GM18517 (cell line): ENCODE data around the gene AMPD2.

Experiments
- ATAC-seq: cut with Tn5 transposase; IDR thresholded peaks from one replicate; pipeline ENCODE4 v1.9.1; 2021; ENCODE audit warnings: mild to moderate bottlenecking, moderate library complexity; ENCODE audit not compliant: unreplicated experiment

The AMPD2 gene

DNA sequence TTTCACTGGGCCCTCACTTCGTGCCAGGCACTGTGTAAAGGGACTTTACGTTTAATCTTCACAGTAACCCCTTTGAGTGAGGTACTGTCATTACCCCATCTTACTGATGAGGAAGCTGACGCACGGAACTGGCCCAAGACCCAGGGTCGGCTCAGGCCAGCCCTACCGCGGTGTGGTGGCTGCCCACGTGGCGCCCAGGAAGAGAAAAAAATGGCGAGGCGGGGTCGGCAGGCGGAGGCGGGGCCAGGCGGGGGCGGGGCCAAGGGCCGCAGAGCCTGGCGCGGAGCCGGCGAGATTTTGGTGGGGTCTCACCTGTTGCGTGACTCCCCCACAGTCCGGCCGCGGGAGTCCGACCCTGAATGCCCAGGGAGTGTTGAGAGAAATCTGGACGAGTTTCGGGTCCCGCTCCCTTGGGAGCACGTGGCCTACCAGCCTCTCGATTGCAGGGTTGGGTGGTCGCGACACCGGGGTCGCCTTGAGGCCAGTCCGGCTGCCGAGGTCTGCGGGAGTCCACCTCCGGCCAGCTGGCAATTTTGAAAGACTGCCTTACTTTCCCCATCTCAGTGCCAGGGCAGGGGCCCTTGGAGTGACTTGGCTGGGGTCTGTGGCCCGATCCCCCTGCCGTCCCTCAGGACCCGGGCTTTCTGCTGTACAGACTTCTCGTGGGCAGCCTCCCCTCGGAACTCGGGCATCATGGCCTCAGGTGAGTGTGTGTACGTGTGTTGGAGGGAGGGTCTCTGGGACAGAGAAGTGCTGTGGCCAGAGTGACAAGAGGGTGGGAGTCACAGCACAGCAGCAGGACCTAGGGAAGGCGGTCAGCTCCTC, at the start of gene AMPD2, which contains the start of gene GNAT2:
Gene AMPD2, plus strand, starts transcription at position 262 of the 825 bp plus-strand sequence. CDS start 1,339 bp downstream, outside the sequence.
Gene GNAT2, minus strand, starts transcription at position 41 of the 825 bp plus-strand sequence. CDS start 6,746 bp downstream, outside the sequence.
- ATAC-seq: no peak

DNA sequence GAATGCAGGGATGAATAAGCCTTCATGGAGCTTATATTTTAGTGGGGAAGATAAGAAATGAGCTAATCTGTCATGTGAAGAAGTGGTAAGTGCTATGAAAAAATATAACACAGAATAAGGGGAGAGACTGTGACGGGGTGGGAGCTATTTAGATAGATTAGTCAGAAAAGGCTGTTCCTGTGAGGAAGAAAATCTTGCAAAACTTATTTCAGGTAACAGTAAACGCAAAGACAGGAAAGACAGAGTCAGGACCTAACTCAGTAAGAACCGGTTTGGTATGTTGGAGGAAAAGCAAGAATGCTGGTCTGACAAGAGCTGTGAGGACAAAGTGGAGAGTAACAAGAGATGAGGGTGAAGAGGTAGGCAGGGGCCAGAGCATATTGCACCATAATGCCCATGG, 49.2 kb upstream of the AMPD2 start:
- no peak for ATAC-seq

DNA sequence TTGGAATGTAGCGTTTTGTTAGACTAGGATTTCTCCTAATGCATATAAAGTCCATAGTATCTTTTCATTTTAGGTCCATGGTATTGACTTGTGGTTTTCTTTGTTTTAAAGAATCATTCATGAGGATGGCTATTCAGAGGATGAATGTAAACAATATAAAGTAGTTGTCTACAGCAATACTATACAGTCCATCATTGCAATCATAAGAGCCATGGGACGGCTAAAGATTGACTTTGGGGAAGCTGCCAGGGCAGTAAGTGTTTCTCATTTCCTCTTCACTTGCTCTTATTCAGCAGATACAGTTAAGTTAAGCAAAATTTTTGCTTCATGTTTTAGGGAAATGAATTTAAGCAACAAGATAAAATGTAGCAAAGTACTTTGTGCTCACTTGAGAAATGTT, 45.9 kb upstream of the AMPD2 start:
- ATAC-seq: no peak

DNA sequence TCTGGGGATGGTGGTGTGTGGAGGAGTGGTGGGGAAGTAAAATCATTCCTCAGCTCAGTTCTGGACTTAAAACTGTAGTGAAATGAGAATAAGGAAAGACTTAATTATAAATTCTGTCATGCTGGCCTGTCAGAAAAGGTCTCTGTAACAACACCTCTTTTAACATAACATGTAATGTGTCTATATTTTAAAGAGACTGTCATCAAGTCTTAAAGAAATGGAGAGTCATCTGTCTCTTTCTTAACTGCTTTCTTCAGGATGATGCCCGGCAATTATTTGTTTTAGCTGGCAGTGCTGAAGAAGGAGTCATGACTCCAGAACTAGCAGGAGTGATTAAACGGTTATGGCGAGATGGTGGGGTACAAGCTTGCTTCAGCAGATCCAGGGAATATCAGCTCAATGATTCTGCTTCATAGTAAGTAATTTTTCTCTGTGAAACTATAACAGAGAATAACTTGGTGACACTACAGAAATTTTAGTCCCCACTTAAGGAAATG, 40.6 kb upstream of the AMPD2 start:
- ATAC-seq: no peak

DNA sequence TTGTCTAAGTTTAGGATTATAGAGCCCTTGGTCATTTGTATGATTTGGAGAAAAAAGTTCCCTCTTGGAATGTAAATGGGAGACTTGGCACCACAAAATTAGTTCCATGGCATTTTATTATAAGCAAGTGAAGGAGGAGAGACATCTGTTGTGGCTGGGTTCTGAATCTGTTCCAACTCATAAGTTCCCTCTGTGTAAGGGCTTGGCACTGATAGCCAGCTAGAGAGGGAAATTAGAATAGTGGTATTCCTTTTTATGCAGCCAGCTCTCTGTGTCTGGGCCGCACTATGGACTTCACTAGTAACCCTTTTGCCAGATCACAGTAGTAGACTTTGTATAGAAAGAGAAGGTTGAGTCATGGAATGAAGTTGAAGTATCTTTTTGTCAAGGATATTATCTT, 40.1 kb upstream of the AMPD2 start:
- ATAC-seq: no peak

DNA sequence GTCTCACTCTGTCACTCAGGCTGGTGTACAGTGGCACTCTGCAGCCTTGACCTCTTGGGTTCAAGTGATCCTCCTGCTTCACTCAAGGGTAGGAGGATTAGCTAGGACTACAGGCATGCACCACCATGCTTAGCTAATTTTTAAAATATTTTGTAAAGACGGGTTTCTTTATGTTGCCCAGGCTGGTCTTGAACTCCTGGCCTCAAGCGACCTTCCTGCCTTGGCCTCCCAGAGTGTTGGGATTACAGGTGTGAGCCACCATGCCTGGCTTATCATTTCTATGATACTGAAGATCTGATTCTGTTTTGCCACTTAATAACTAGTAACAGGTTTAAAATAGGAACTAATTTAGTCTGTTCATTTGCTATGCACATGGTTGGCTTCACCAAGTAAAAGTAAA, 37.6 kb upstream of the AMPD2 start:
- ATAC-seq: no peak

DNA sequence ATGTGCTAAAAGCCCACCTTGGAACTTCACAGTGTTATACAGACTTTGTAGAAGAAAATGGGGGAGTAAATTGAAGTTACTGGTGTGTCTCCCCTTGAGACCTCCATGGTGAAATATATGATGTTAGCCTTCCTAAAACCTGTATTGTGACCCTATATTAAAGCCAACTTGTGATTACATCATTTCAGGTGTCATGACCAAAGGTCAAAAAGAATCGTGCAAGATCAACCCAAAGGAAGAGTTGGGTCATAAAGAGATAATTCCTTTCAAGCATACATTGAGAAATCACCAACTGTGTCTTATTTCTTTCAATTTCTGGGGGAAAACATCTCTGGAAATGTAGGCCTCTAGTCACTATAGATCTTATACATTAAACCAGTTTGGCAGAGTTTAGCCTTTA, 34.9 kb upstream of the AMPD2 start:
- ATAC-seq: no peak

DNA sequence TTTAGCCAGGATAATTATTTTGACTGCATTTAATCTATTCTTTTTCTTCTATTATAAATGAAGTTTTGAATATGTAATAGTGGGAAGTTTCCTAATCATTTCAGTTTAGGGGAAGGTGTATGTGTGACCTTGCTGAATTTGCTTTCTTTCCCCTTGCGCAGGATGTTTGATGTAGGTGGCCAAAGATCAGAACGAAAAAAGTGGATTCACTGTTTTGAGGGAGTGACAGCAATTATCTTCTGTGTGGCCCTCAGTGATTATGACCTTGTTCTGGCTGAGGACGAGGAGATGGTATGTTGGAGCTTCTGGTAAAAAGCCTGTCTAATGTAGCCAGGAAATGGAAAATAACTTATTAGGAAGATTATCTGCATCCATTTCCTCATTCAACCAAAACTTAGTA, 33.6 kb upstream of the AMPD2 start:
- no peak for ATAC-seq

DNA sequence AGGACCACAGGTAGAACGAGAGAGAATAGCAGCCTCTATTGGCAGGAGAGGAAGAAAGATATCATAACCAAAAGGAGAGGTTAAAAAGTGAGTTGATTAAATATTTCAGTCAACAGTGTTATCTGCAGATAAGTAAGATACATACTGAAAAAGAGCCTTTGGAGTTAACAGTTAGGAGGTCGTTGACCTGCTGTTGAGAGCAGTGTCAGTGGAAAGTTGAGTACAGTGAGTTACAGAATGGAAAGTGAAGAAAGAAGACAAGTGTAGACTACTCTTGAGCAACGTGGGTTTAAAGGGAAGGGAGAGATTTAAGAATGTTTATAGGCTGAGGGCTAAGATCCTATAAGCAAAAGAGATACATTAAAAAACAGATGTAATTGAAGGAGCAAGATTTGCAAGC, 30.5 kb upstream of the AMPD2 start:
- ATAC-seq: no peak

DNA sequence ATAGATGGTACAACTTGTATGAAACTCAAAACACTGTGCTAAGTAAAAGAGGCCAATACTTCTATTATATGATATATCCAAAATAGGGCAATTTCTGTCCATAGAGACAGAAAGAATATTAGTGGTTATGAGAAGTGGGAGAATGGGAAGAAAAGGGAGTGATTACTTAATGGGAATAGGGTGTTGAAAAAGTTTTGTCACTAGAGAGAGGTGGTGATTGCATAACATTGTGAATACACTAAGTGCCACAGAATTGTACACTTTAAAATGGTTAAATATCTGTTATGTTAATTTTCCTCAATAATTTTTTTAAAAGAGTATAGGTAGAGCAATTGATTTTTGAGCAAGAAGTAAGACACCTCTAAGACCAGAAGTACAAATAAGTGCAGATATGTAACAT, 30.0 kb upstream of the AMPD2 start:
- no peak for ATAC-seq

DNA sequence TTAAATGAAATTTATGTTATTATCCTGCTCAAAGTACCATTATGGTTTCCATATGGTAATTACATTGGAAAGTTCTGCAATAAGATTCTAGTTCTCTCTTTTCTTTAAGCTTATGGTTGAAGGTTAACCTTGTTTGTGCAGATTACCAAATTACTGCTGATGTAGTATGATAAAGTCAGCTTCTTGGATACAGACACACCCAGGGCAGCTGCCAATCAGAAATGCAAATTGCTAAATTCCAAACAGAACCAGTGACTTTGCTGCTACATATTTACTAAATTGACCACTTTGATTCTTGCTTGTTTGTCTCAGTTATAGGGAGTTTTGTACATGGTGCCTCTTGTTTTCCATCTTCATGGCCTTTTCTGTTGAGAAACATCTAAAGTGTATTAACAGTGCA, 26.7 kb upstream of the AMPD2 start:
- no peak for ATAC-seq

DNA sequence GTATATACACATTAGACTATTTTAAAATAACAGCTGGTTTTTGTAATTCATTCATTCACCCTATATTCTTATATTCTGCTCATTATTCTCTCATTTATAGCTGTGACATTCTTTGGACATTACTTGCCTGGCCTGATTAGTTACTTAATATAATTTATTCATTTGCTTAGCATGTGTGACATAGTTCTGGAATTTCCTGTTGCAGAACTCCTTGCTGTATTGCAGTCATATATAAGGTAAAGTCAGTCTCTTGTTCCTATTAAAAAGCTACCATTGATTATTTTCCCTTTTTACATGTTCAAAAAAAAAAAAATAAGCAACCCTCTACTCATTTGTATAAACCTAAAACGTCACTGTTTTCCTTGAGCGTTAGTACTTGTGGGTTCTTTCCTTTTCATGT, 24.1 kb upstream of the AMPD2 start:
- no peak for ATAC-seq

DNA sequence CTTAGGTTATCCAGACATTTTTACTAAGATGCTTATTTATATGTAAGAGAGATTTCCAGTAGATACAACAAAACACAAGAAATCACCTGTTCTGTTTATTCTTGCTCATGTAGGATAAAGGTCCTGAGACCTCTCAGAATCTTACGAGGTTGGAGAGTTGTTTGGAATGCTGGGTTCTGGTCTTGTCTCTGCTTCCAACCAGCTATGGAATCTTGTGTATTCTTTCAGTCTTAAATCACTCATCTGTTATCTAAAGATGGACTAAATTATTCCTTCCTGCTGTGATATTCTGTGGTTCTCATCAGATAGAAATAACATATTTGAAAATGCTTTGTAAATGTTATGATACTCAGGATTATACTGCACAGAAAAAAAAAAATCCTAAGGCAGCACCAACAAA, 21.5 kb upstream of the AMPD2 start:
- ATAC-seq: no peak

DNA sequence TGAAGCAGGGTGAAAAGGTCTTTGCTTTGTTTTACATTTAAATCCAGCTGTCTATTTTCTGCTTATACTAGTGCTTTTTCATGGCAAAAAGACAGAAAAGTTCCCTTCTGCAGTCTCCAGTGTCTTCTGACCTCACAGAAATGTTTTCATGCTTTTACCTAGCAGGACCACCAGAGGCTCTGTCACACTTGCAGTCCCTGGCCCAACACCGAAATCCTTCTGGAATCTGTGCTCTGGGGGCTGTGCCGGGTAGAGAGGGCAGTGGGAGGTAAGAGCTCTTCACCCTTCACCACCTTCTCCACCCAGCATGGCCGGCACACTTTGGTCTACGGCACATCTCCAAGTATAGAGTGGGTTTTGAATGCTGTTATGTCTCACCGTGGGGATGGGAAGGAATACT, 21.0 kb upstream of the AMPD2 start:
- ATAC-seq: no peak

DNA sequence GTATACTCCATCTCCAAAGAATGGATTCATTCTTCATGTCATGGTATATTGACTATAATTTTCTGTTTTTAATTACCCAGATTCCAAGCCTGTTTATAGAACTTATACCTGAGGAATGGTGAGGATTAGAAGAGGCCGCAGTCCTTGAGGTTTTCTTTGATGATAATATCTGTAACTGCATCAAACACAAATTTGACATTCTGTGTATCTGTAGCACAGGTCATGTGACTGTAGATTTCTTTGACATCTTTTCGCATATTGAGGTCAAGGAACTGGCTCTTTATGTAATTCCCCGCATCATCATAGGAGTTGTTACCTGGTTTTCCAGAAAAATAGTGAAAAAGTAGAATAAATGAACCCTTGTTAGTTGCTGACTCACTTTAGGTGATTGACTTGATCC, 16.4 kb upstream of the AMPD2 start:
- no peak for ATAC-seq

DNA sequence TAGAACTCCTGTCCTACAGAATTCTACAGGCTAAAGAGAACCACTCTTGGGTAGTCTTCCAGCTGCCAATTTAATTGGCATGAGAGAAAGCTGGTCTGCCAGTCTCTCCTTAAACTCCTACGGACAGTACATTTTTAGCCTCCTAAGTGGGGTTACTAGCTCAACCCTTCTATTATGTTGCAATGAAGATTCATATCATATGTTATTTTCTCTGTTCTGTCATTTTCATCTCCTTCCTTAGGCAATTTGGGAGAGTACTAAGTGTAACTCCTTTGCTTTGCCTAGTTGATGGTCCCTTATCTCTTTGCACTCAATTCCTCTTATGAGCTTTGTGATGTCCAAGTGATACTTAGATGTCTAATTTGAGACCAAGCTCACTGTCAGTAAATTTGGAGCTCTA, 14.3 kb upstream of the AMPD2 start:
- ATAC-seq: no peak

DNA sequence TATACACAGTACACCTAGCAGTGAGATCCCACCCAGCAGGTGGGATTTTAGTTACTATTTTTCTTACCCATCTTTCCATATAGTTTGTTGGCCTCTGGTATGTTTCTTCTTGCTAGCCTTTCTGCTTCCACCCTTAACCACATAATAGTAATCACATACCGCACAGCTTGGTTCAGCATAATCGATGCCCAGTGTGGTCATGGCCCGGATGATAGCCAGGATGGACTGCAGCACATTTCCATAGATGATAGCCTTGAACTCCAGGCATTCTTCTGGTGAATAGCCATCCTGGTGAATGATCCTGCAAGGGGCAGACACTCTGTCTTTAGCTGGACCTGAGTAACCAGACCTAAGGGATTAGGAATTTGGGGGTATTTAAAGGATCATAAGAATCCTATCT, 9.8 kb upstream of the AMPD2 start:
- ATAC-seq: no peak

DNA sequence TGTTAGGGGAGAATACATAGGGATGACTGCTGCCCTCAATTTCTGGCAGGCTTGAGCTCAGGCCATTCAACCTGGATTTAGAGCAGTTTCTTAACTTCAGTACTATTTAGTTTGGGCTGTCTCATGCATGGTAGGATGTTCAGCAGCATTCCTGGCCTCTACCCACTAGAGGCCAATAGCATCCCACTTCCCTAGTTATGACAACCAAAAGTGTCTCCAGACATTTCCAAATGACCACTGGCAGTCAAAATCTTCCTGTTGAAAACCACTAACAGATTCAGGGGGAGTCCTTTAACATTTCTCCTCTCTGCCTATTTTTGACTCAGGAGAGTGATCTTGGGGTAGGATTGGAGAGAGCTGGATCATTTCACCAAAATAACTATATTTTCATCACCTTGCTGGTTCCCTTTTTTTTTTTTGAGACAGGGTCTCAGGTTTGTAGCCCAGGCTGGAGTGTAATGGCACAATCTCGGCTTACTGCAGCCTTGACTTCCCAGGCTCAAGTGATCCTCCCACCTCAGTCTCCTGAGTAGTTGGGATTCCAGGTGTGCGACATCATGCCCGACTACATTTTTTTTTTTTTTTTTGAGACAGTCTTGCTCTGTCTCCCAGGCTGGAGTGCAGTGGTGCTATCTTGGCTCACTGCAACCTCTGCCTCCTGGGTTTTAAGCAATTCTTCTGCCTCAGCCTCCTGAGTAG, 8.9 kb upstream of the AMPD2 start:
- no peak for ATAC-seq

DNA sequence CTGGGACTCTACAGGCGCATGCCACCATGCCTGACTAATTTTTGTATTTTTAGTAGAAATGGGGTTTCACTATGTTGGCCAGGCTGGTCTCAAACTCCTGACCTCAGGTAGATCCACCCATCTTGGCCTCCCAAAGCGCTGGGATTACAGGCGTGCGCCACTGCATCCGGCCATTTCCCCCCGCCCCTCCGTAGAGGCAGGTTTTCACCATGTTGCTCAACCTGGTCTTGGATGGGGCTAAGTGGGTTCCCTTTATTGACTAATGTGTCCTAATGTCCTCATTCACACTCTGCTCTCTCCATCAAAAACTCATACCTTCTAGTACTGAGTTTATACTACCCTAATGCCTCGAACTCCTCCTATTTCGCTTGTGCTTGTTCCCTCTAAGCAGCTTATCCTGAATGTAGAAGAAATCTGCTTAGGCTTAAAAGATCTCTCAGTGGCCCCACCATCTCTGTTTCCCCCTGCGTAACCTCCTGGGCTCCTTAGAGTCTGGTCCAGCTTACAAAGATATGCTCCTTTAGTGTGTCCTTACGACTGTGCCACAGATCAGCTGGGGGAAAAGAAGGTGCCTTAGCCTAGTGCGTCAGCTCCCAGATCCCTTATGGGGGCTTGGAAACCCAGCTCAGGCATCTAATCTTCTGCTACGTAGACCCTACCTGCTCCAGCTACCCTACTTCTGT, 8.2 kb upstream of the AMPD2 start:
- ATAC-seq: no peak

DNA sequence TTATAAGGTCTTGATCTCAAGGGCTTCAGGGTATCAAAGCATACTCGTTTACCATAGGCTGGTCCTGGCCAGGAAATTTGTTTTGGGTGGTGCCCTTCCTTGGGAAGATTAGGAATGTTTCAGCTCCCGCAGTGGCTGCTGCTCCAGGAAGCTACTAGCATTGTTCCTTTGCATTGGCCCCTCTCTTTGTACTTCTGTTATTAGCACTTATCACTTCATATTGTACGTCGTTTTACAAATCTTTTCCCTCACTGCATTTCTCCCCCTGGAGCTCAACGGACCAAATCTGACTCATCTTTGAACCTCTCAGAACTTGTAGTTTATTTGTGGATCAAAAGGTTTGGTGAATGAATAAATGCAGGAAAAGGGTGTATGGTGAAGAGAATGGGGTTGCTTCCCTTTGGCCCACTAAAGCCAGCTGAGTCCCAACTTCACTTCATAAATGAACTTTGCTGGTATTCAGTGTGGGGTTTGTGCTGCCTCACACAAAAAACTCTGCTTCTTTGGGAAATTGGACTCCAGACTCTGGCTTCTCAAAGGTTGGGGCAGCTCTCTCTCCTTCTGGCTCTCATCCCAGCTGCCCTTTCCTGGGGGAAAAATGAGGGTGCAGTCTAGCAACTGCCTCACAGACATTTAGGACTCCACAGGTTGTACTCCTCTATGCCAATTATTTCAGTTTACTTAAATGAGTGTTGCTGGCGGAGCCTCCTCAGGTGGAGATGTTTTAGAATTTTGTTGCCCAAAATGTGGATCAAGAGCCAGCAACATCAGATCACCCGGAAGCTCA, 6.1 kb upstream of the AMPD2 start:
- no peak for ATAC-seq

DNA sequence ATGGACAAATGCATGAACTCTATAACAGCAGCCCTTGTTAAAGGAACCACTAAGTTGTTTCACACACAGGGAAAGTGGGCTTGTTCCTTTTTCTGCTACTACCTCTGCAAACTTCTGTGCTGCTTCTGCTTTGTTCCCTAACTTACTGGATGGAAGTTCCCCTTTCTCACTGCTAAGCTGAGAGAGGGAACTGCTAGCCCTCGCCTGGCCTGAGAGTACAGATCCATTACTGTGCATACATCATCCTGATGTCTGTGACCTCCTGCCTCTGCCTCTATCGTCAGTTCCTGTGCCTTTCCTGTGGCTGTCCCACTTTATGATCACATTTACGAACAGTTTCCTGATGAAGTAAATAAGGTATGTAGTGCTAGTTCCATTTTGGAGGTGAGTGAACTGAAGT, 3.8 kb upstream of the AMPD2 start:
- ATAC-seq: no peak
